Fibroblast of lung (primary cell): ENCODE results near the gene STAG3. TPM values are rescaled to one million over a fixed set of nuclear protein-coding genes. Genes with fewer than 3 reads are reported as not detected.
"Not testable (repeated sequence)": the region's sequence is repeated elsewhere in the genome, so short reads cannot be mapped to it uniquely, and the experiment has no call there.

Source experiments
- DNase-seq, 2 donors: peaks; one replicate each; pipeline versions ENCODE4 v3.0.0 to v3.0.0-alpha.2; 2010; ENCODE audit warnings: low read depth in 2 of 2
- H2AFZ ChIP-seq: 2 replicates; pipeline ENCODE4 v1.5.1; 2012; ENCODE audit warnings: low read length, control low read depth, inconsistent platforms
- H3K27ac ChIP-seq: 2 replicates; pipeline ENCODE4 v1.5.1; 2011; ENCODE audit warnings: low read length, control low read depth; ENCODE audit not compliant: insufficient read depth
- H3K27me3 ChIP-seq: 2 replicates; pipeline ENCODE4 v1.5.1; 2011; ENCODE audit warnings: mild to moderate bottlenecking, low read length; ENCODE audit not compliant: control insufficient read depth, insufficient read depth
- H3K36me3 ChIP-seq: 2 replicates; pipeline ENCODE4 v1.5.1; 2011; ENCODE audit warnings: low read length; ENCODE audit not compliant: control insufficient read depth, insufficient read depth
- H3K4me1 ChIP-seq: 2 replicates; pipeline ENCODE4 v1.5.1; 2011; ENCODE audit warnings: low read length; ENCODE audit not compliant: control insufficient read depth, insufficient read depth; ENCODE audit errors: extremely low read depth
- H3K4me2 ChIP-seq: 2 replicates; pipeline ENCODE4 v1.5.1; 2011; ENCODE audit warnings: low read length, control low read depth; ENCODE audit not compliant: insufficient read depth; ENCODE audit errors: extremely low read depth
- H3K4me3 ChIP-seq, 4 experiments: fragments of 200-600 bp in 1 of 4; sonication (generic) in 1 of 4; replicated peaks in 1 of 4; 2 replicates each; pipeline ENCODE4 v1.5.1; 2011 to 2016; ENCODE audit warnings: low read length in 4 of 4, low read depth in 3 of 4, mild to moderate bottlenecking in 3 of 4, control low read depth in 2 of 4, inconsistent platforms in 1 of 4, mixed read lengths in 1 of 4; ENCODE audit not compliant: insufficient read depth in 1 of 4; ENCODE audit errors: control extremely low read depth in 1 of 4
- H3K79me2 ChIP-seq: 2 replicates; pipeline ENCODE4 v1.5.1; 2012; ENCODE audit warnings: mild to moderate bottlenecking, low read length, inconsistent platforms; ENCODE audit not compliant: control insufficient read depth, insufficient read depth
- H3K9ac ChIP-seq: 2 replicates; pipeline ENCODE4 v1.5.1; 2011; ENCODE audit warnings: mild to moderate bottlenecking, low read length, control low read depth; ENCODE audit not compliant: insufficient read depth
- H3K9me3 ChIP-seq: 2 replicates; pipeline ENCODE4 v1.5.1; 2012; ENCODE audit warnings: low read depth, low read length; ENCODE audit not compliant: control insufficient read depth, insufficient read depth
- H4K20me1 ChIP-seq: 2 replicates; pipeline ENCODE4 v1.5.1; 2011; ENCODE audit warnings: low read length; ENCODE audit not compliant: control insufficient read depth, insufficient read depth; ENCODE audit errors: extremely low read depth
- CTCF ChIP-seq, 2 donors: IDR thresholded peaks in 1 of 2; conservative IDR thresholded peaks in 1 of 2; 1 replicate in 1 of 2; 2 replicates in 1 of 2; pipeline ENCODE4 v1.5.1; 2011 to 2012; ENCODE audit warnings: low read length in 2 of 2, control low read depth in 1 of 2, inconsistent platforms in 1 of 2, low read depth in 1 of 2, mild to moderate bottlenecking in 1 of 2
- EZH2 ChIP-seq: IDR thresholded peaks from 2 replicates; pipeline ENCODE4 v1.5.1; 2012; ENCODE audit warnings: low read length, control low read depth, mild to moderate bottlenecking; ENCODE audit errors: missing control alignments
- polyA plus RNA-seq, 2 donors: library from polyadenylated mRNA; depleted of rRNA in 1 of 2; stranded (reverse) in 1 of 2; unstranded in 1 of 2; fragments of >200 nt; gene quantifications; 2 replicates each; pipeline ENCODE4 v1.2.1, GENCODE V29; 2011 to 2012; ENCODE audit warnings: missing spikeins in 1 of 2
- total RNA-seq: library from RNA; depleted of rRNA; stranded (reverse); fragments of >200 nt; gene quantifications from 2 replicates; pipeline ENCODE4 v1.2.1, GENCODE V29; 2014

Gene STAG3
- total and polyA plus RNA-seq, 2 donors (not counting 1 experiment from before 2014, with no cell fraction given), result 0.27 to 0.50 TPM

- no peak for DNase-seq
- Histone ChIP-seq H3K27me3 (no peaks in the 10 kb centered on the region), H3K27ac (no peak overlapping the region), H3K4me2 (no peak overlapping the region), H3K4me3 (no peak overlapping the region), H3K9me3 (no peaks in the 10 kb centered on the region), H3K36me3 (no peaks in the 10 kb centered on the region), H2AFZ (no peak overlapping the region), H3K9ac (no peak overlapping the region), H3K79me2 (no peaks in the 10 kb centered on the region), H3K4me1 (no peaks in the 10 kb centered on the region), H4K20me1 (no peaks in the 10 kb centered on the region)
- TF ChIP-seq EZH2 (no peak), CTCF (conservative IDR thresholded peaks at IDR 0.05 in 1 of 2, IDR thresholded peaks at IDR 0.05 in 1 of 2; ENCODE audit: low read depth in 1 of 2, low read length in 2 of 2) (no peak)
These were observed 15.3 kb downstream of the STAG3 start for GRCh38 chr7:100192969-100193368.

- no peaks in the 10 kb centered on the region for H3K9me3 ChIP-seq
- no peaks in the 10 kb centered on the region for H4K20me1 ChIP-seq
- H3K4me3 ChIP-seq, result no peak overlapping the region
- no peak overlapping the region for H3K9ac ChIP-seq
- H3K79me2 ChIP-seq, result no peaks in the 10 kb centered on the region
- DNase-seq, result no peak
- TF ChIP-seq CTCF (conservative IDR thresholded peaks at IDR 0.05 in 1 of 2, IDR thresholded peaks at IDR 0.05 in 1 of 2; ENCODE audit: low read depth in 1 of 2, low read length in 2 of 2) (no peak), EZH2 (no peak)
- H3K4me1 ChIP-seq, result no peaks in the 10 kb centered on the region
- H3K4me2 ChIP-seq, result no peak overlapping the region
- H3K27ac ChIP-seq, result no peak overlapping the region
- H3K36me3 ChIP-seq, result no peaks in the 10 kb centered on the region
- no peak overlapping the region for H2AFZ ChIP-seq
- H3K27me3 ChIP-seq, result no peaks in the 10 kb centered on the region
These were observed 17.5 kb downstream of the STAG3 start for GRCh38 chr7:100195222-100195621.

- H4K20me1 ChIP-seq, H3K27ac ChIP-seq, H3K27me3 ChIP-seq, H3K9ac ChIP-seq, H3K4me1 ChIP-seq, H3K36me3 ChIP-seq, H2AFZ ChIP-seq, H3K9me3 ChIP-seq, H3K4me3 ChIP-seq, DNase-seq, H3K4me2 ChIP-seq, H3K79me2 ChIP-seq: not testable (repeated sequence)
These were observed 18.2 kb downstream of the STAG3 start for GRCh38 chr7:100195901-100196322.
